ENCODE data around the gene RALBP1. TPM values are rescaled to one million over a fixed set of nuclear protein-coding genes. Genes with fewer than 3 reads are reported as not detected.
"Not testable (repeated sequence)": the region's sequence is repeated elsewhere in the genome, so short reads cannot be mapped to it uniquely, and the experiment has no call there.

RALBP1 gene
- total RNA-seq, 2 donors from 2014 or later, result 59.1 to 64.9 TPM

GRCh38 chr18:9449600-9450414 lies 25.5 kb upstream of the RALBP1 start:
- Histone ChIP-seq H3K9me3 (no peaks in the 10 kb centered on the region), H3K27me3 (no peaks in the 10 kb centered on the region), H3K27ac (no peak overlapping the region), H3K36me3 (no peaks in the 10 kb centered on the region), H3K9ac (ENCODE audit: low read depth in 2 of 2, low read length in 2 of 2) (no peak overlapping the region), H3K4me3 (no peak overlapping the region), H3K4me1 (no peaks in the 10 kb centered on the region)
- TF ChIP-seq, protein P1, sequence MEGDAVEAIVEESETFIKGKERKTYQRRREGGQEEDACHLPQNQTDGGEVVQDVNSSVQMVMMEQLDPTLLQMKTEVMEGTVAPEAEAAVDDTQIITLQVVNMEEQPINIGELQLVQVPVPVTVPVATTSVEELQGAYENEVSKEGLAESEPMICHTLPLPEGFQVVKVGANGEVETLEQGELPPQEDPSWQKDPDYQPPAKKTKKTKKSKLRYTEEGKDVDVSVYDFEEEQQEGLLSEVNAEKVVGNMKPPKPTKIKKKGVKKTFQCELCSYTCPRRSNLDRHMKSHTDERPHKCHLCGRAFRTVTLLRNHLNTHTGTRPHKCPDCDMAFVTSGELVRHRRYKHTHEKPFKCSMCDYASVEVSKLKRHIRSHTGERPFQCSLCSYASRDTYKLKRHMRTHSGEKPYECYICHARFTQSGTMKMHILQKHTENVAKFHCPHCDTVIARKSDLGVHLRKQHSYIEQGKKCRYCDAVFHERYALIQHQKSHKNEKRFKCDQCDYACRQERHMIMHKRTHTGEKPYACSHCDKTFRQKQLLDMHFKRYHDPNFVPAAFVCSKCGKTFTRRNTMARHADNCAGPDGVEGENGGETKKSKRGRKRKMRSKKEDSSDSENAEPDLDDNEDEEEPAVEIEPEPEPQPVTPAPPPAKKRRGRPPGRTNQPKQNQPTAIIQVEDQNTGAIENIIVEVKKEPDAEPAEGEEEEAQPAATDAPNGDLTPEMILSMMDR (IDR thresholded peaks at IDR 0.05), result no peak
- no peak for DNase-seq
- intact Hi-C loops (cut with DNase I), result no loop called here

DNA sequence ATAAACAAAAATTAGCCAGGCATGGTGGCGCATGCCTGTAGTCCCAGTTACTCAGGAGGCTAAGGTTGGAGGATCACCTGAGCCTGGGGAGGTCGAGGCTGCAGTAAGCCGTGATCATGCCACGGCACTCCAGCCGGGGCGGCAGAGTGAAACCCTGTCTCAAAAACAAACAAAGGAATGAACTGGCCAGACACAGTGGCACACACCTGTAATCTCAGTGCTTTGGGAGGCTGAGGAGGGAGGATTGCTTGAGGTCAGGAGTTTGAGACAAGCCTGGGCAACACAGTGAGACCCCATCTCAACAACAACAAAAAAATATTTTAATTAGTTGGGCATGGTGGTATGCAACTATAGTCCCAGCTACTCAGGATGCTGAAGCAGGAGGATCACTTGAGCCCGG lies 24.4 kb upstream of the RALBP1 start:
- H3K9ac ChIP-seq (ENCODE audit: low read depth in 2 of 2, low read length in 2 of 2); H3K9me3 ChIP-seq; H3K27me3 ChIP-seq; H3K4me1 ChIP-seq; DNase-seq; H3K36me3 ChIP-seq; H3K27ac ChIP-seq; H3K4me3 ChIP-seq; intact Hi-C loops (cut with DNase I): not testable (repeated sequence)

GRCh38 chr18:9453283-9453682 lies 22.0 kb upstream of the RALBP1 start:
- TF ChIP-seq, protein P1 (IDR thresholded peaks at IDR 0.05), result no peak
- Histone ChIP-seq H3K4me1 (no peaks in the 10 kb centered on the region), H3K4me3 (no peak overlapping the region), H3K27me3 (no peaks in the 10 kb centered on the region), H3K9ac (ENCODE audit: low read depth in 2 of 2, low read length in 2 of 2) (no peak overlapping the region), H3K36me3 (no peaks in the 10 kb centered on the region), H3K27ac (no peak overlapping the region), H3K9me3 (no peaks in the 10 kb centered on the region)
- intact Hi-C loops (cut with DNase I), result no loop called here
- DNase-seq, result no peak

GRCh38 chr18:9454061-9454703 lies 21.1 kb upstream of the RALBP1 start:
- Histone ChIP-seq H3K4me1 (no peaks in the 10 kb centered on the region), H3K9me3 (no peaks in the 10 kb centered on the region), H3K27ac (no peak overlapping the region), H3K9ac (ENCODE audit: low read depth in 2 of 2, low read length in 2 of 2) (no peak overlapping the region), H3K36me3 (no peaks in the 10 kb centered on the region), H3K27me3 (no peaks in the 10 kb centered on the region), H3K4me3 (no peak overlapping the region)
- TF ChIP-seq, protein P1 (IDR thresholded peaks at IDR 0.05), result no peak
- intact Hi-C loops (cut with DNase I), result no loop called here
- DNase-seq, result no peak

- intact Hi-C loops (cut with DNase I), result no loop called here
- TF ChIP-seq, protein P1 (IDR thresholded peaks at IDR 0.05), result no peak
- no peaks in the 10 kb centered on the region for H3K9me3 ChIP-seq
Observed at GRCh38 chr18:9455718-9456511, 19.4 kb upstream of the RALBP1 start.

More at GRCh38 chr18:9455718-9456511, 19.4 kb upstream of the RALBP1 start:
- Histone ChIP-seq H3K36me3 (no peaks in the 10 kb centered on the region), H3K27ac (no peak overlapping the region), H3K4me3 (no peak overlapping the region), H3K27me3 (no peaks in the 10 kb centered on the region), H3K9ac (ENCODE audit: low read depth in 2 of 2, low read length in 2 of 2) (no peak overlapping the region), H3K4me1 (no peaks in the 10 kb centered on the region)
- DNase-seq, result no peak
